DMS53 treated with DMSO at 0.1 percent for 48 hours (cell line): ENCODE data around the gene FANCC.

Experiments
- DNase-seq: peaks from one replicate; lab custom pipeline; 2025; ENCODE audit not compliant: unreplicated experiment; lab: John Stamatoyannopoulos, UW

The FANCC gene

GRCh38 chr9:95049761-95050160, 267.7 kb downstream of the FANCC start:
- DNase-seq = no peak
